Stimulated activated CD8-positive, alpha-beta memory T cell treated with anti-CD3 and anti-CD28 coated beads, Interleukin-7, amount 100 ng/mL, for 4 hours (primary cell): Measurements from ENCODE around the gene FOXN3.
"Not testable (repeated sequence)": the region's sequence is repeated elsewhere in the genome, so short reads cannot be mapped to it uniquely, and the experiment has no call there.

ENCODE experiments used
- DNase-seq, 2 donors: peaks; one replicate each; pipeline ENCODE4 v3.0.0-alpha.2; 2020; ENCODE audit warnings: low read depth in 2 of 2

The FOXN3 gene

DNA sequence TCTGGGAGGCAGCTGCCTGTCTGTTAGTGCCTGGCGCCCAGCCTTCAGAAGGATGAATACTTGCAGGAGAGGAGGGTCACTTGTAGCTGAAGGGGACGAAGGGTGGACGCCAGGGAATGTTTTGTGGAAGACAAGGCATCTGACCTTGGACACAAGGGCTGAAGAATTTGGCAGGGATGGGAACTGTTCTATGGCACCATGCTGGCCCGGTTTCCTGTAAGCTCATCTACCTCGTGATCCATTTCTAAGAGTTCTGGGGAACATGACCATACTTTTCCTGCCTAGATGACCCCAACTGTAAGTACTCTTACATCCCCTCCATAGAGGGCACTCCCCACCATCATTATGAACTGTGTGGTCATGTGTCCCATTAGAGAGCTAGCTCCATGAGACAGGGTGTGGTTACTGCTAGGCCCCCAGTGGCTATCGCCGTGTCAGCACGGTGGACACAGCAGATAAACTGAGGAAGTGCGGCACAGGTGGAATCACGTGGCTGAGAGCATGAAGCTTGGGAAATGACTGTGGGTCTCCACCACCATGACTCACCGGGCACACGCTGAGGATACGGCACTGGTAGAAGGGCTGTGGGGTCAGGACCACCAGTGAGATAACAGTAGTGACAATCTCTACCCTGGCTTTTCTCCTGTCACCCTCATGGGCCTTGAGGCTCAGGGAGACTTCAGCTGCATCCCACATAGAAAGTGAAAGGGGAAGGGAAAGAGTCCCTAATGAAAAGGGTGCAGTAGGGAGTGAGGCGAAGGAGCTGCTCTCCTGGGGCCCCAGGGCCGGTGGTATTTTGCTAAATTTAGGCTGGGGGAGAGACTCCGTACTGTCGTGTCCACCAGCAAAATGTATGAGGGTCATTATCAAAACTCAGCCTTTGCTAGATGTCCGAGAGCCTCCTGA lies 252.6 kb downstream of the FOXN3 start:
- DNase-seq: no peak

DNA sequence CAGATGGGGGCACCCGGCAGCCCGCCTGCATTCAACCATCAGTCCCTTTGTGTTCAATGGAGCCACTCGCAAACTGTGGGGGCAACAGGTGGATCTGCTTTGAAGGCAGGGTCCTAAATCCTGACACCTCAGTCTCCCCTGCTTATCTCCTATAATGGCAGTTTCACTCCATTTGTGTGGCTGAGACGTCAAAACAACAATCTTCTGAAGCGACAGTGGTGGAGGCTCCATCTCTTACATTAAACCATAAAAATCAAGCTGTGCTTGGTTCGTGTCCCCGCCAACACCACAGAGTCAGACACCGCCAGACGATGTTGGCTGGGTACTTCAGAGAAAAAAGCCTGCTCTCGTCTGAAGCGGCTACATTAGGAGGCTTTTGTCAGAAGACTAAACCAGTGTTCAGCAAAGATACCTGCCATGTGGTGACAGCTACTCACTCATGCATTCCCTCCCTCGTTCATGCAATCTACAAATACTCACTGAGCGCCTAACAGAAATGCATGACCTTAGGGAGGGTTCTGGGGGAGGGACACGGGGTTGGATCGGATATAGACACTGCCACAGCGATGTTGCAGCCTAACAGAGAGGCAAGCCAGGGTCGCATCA lies 253.9 kb downstream of the FOXN3 start:
- DNase-seq: no peak

DNA sequence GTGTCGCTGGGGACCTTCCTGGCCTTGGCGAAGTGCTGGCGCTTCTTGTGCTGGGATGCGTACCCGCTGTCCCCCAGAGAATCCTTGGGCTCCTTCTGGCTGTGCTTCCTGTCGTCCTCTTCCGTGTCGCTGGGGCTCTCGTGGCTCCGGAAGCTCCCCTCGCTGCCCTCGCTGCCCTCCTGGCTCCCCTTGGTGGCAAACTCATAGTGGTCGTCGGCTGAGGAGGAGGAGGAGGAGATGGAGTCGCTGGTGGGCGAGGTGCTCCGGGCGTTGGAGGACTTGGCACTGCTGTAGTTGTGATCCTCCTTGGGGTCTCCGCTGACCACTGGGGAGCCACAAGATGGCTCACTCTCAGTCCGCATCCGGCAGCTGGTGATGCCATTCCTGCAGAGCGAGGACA lies 254.4 kb downstream of the FOXN3 start:
- DNase-seq: no peak

DNA sequence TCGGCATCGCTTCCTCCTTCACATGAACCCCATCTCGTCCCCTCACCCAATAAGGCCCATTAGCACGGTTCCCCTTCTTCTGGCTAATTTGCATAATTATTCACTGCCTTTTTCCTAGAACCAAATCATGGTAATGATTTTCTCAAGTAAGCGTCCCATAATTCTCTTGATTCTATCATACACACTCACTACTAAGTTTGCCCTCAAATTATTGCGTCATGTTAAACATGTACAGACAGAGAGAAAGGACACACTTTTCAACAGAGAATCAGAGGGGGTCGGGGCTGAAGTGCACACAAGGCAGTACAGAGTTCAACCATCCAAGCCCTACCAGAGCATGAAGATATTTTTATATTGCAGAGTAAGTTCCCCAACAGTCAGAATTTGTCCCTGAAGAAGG lies 256.6 kb downstream of the FOXN3 start:
- no peak for DNase-seq

DNA sequence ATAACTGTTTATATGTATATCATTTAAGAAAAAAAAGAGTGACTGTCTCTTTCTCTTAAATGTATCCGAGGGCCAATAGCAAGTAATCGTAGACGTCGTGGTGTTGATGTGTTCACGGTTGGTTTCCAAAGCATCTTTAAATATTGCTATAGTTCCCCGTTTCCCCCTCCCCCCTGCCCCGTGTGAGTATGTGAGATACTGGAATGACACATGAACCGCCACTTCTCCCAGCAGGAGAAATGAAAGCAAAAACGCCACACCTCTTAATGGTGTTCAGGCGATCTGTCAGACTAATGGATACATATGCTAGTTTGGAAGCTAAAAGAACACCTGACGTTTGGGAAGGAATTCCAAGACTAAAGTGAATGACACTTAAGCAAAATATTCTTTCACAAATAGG lies 258.3 kb downstream of the FOXN3 start:
- no peak for DNase-seq

DNA sequence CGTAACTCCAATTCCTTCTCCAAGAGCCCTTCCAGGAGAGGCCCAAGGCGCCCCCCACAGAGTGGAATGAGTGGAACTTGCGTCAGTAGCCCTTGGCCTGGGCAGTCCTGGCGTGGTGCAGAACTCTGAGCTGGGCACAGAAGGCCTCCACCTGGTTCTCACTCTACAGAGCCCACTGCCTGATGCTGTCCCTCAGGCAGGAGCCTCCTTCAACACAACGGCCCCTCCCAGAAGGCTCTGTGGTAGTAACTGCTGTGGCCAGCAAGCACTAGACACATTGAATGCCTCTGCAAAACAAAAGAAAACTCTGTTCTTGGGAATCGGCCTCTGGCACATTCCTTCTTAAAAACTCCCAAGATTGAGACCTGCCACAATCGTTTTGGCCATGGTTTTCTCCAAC lies 258.9 kb downstream of the FOXN3 start:
- not testable (repeated sequence) for DNase-seq

DNA sequence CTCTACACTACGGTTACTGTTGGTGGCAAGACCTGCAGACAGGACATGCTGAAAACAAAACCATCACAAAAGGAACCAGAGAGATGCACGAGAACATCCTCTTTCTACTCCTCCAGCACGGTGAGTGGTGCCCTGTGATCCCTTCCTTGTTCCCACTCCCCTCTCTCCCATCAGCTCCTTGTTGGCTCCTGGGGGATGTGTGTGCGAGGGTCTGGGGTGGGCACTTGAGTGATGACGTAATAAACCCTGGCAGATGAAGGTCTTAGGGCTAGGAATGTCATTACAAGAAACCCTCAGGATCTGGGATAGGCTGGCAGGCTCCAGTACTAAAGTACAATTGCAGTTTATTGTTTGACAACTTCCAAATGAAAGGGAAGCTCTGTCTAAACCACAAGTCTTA lies 261.5 kb downstream of the FOXN3 start:
- no peak for DNase-seq

DNA sequence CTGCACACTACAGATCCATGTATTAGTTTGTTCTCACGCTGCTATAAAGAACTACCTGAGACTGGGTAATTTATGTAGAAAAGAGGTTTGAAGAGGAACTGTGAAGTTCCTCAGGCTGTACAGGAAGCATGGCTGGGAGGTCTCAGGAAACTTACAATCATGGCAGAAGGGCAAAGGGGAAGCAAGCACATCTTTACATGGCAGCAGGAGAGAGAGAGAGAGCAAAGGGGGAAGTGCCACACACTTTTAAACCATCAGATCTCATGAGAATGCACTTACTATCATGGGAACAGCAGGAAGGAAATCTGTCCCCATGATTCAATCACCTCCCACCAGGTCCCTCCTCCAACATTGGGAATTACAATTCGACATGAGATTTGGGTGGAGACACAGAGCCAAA lies 265.3 kb downstream of the FOXN3 start:
- DNase-seq: not testable (repeated sequence)

DNA sequence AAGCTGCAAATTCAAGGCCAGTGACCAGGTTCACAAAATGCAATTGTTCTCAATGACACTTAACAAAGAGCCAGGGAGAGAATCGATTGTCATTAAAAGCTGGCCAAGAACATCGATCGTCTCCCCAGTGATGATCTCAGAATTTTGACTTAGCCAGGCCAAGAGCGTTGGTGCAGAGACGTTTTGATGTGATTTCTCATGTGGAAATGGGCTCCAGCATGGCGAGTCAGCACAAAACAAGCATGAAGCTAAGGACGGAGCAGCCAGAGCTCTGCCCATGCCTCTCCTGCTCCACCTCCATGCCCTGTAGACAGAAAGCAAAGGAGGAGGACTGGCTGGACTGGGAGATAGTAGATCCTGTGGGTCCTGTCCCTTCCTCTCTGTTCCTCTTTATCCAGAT lies 270.8 kb downstream of the FOXN3 start:
- DNase-seq: no peak

DNA sequence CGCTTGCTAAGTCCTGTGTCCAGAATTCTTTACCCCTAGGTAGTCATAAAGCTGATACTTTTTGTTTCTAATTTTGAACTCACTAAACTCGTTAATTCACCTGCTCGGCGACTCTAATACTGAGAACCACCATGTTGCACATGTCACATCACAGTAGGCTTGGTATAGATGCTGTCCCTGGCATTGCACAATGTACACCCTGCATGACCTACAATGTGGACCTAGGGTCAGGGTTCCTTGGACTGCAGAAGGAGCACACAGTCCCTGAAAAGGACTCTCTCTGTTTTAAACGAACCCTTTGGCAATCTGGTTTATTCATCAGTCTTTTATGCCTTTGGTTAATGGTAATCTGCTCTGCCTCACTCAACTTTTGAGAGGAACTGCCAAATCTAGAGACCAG lies 272.4 kb downstream of the FOXN3 start:
- DNase-seq: no peak

DNA sequence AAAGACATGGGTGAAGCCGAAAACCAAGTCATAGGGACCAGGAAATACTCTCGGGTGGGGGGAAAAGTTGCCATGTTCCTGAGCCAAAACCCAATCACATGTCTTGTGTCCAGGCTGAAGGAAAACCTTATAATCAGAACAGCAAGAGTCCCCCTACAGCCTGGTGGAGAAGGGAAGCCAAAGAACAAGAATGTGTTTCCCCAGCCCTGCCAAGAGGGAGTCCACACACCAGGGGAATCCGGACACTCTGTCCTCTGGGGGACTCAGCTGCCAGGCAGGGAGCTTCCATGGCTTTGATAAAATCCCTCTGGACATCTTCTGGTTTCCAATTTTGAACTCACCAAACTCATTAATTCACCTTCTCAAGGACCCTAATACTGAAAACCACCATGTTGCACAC lies 273.0 kb downstream of the FOXN3 start:
- no peak for DNase-seq

DNA sequence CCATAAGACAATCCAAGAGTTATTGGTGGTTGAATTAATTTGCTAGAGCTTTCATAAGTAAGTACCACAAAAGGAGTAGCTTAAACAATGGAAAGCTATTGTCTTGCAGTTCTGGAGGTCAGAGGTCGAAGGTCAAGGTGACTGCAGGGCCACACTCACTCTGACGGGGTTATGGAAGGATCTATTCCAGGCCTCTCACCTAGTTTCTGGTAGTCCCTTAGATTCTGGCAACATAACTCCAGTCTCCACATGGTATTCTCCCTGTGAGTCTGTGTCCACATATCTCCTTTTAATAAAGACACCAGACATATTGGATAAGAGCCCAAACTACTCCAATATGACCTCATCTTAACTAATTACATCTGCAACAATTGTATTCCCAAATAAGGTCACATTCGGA lies 273.4 kb downstream of the FOXN3 start:
- no peak for DNase-seq

DNA sequence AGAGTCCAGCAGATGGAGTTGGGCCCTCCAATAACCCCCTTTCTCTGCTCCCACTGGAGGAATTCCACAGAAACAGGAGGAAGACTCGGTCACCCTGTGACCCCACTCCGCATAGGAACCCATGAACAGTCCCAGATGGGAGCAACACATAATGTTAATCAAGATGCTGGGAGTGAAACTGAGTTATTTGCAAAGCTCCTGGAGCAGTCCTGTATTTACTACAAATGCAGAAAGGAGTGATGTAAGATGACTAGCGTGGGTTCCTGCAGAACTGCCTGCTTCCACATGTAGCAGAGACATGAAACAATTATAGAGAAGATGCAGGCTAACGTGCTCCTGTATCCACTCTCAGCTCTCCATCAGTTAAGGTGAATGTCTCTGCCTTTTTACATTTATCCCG lies 274.7 kb downstream of the FOXN3 start:
- no peak for DNase-seq

DNA sequence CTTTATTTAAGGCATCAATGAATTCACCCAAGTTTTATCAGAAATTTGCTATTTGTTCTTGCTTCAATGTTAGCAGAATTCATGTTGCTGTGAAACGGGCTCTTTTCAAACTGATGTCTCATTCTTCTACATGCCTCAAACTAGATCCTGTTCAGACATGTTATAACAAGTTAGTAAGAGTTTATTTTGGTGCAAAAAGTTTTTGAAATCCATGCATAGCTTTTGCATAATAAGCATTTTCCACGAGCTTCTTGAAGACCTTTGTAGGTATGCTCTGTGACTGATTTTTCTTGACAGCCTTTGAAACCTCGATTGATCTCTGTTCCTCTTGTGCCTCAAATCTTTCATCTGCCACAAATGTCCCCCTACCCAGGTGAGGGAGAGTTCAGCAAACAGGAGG lies 275.2 kb downstream of the FOXN3 start:
- no peak for DNase-seq

DNA sequence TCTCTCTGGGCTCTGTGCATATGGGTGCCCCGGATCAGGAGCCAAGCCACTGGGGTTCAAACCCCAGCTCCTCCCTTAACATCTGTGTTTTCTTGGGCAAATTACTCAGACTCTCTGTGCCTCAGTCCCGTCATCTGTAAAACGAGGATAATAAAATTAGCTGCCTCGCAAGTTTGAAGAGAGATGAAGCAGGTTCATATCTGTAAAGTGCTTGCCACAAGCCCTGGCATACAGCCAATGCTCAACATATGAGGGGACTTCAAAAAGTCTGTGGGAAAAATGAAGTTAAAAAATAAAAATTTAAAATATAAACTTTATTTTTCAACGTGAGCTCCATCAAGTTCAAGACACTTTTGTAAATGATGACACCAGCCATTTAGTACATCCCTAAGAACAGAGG lies 276.7 kb downstream of the FOXN3 start:
- DNase-seq: no peak

DNA sequence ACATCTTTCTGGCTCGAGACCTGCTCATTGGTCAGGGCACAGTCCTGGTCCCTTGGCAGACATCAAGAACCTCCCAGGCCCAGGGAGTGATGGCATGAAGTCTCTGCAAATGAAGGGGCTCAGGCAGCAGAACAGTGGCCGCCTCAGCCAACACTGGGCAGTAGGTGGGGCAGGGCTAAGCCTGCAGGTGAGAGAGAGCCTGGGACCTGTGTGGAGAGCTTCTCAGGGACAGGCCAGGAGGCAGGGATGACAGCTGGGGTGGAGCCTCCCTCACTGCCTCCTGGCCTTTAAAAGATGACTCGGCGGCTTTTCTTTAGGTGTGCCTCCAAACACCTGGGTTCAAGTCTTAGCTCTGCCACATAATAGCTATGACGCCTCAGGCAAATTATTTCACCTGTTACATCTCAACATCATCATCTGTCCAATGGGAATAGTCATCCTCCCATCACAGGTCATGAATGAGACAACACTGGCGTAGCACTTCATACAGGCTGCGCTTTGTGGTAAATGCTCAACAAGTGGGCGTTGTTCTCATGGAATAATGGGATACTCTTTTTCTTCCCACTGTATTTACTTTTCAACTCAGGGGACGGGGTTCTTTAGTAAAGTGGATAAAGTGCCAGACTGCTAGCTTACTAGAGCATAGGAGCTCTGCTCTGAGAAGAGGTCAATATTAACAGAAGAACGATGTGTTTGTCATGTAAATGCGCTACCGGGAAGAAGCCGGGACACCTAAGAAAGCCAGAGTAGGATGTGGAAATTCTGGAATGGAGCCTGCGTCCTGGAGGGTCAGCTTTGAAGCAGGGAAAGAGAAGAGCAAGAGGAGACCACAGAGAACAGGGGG lies 277.4 kb downstream of the FOXN3 start:
- DNase-seq: no peak

DNA sequence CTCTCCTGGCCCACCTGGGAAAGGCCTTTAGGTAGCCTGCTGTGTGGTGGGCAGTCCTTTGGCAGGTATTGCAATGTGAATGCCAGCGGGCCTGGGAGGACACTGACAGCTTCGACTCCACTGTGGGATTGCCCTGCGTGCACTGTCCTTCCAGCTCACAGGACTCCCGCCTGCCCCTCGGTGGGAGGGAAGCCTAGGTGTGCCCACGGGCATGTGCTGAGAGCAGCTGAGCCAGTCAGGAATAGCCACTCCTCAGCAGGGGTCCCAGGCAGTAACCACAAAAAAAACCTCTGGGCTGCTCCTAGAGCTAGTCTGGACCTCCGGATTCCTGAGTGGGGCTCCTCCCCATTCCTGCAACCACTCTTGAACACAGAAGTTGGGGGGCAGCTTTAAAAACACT lies 278.2 kb downstream of the FOXN3 start:
- no peak for DNase-seq

DNA sequence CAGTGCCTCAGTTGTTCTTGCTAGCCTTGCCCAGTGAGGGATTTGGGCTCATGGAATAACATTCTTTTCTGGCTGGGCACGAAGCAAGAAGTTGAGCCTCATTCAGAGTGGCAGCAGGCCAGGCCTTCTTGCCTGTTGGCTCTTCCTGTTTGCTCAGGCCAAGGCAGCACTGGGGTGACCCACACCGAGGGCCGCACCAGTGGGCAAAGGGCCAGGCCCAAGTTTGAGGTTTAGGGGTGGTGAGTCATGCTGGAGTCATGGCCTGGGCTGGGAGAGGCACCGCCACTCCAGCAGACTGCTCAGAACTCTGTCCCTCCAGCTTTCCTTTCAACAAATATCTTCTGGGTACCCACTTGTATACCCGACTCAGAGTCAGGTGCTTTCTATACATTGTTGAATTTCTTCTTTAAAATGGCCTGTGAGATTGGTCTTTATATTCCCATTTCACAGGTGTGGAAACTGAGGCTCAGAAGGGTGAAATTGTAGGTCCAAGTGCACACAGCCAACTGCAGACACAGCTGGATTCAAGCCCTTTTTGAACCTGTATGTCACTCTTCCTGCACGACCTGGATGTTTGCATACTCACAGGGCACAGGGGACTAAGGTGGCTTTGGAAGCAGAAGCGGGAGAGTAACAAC lies 279.4 kb downstream of the FOXN3 start:
- no peak for DNase-seq

DNA sequence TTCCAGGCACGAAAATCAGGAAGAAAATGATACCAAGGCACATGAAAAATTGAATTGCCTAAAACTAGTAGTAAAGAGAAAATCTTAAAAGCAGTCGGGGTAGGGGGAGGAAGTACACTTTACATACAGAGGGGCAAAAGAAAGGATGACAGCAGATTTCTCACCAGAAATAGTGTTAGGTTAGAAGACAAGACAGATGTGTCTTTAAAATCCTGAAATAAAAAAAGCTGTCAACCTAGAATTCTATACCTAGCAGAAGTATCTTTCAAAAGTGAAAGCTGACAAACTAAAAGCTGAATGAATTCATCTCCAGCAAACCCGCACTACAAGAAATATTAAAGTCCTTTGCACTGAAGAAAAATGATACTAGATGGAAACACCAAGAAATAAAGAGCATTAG lies 280.4 kb downstream of the FOXN3 start:
- no peak for DNase-seq

DNA sequence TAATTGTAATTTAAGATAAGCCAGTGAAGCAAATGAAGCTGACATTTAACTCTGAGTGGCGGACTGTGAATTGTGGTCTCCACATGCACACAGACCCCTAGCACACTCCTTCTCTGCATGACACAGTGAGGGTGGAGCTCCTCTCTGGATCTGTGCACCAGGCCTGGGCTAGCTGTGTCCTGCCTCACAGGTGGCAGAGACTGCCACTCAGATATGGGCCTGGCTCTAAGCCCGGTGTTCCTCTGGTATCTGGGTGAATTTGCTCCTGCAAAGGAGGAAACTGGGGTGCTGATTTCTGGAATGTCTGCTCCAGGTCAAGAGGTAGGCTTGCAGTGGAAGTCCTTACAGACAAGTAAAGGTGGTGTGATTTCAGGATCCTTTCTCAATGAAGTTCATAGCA lies 282.4 kb downstream of the FOXN3 start:
- no peak for DNase-seq

DNA sequence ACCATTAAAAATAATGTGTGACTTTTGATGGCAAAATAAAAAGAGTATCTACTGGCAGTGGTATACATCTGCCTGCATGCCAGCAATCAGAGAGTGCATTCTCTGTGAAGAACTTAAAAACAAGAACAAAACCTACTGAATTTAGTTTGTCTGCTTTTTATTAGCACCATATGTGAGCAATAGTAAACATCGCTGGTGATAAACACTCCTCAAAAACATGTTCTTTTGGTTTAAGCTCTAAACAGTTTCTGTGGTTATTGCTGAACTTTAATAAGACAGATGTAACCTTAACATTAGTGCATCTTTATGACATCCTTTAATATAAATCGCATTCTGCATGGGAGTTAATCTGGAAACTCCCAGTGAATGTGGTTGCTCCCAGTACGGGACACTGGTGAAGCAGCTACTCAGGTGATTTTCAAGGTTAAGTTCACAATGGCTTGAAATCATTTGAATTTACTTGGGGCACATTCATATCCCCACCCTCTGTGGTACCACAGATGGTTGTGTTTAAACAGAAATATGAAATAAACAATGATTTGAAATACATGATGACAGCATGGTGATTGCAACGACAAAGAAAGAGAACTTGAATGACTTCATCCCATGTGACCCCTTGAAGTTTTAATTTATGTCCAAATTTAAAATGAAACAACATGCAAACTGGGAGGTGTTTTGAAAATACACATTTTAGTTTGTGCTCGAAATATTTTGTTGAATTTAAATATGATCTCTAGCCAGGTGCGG lies 285.9 kb downstream of the FOXN3 start:
- DNase-seq: no peak
